ENCODE measurements around the gene URB1.

- no peak for TF ChIP-seq CTCF (IDR thresholded peaks at IDR 0.05; ENCODE audit: low read length)
- no peak for TF ChIP-seq EZH2 (IDR thresholded peaks at IDR 0.05; ENCODE audit: borderline replicate concordance, low read length)
Observed at GRCh38 chr21:32352526-32352925, 40.3 kb downstream of the URB1 start.
